ENCODE data around the gene MEGF10.

MEGF10 gene

GRCh38 chr5:127331890-127332649 lies 41.5 kb downstream of the MEGF10 start:
- Histone ChIP-seq H3K27ac (ENCODE audit: low read depth, low read length) (no peak overlapping the region), H2AK5ac (ENCODE audit: low read length) (no peak overlapping the region), H3K4ac (ENCODE audit: low read depth, low read length) (no peak overlapping the region), H3K4me1 (ENCODE audit: control insufficient read depth, low read depth, low read length) (peaks cover 2% of the 10 kb centered on the region), H3K36me3 (ENCODE audit: control insufficient read depth, insufficient read depth, low read length) (no peaks in the 10 kb centered on the region), H3K79me2 (ENCODE audit: control insufficient read depth, insufficient read depth, low read length) (no peaks in the 10 kb centered on the region), H4K8ac (ENCODE audit: low read depth, low read length) (no peak overlapping the region), H3K56ac (ENCODE audit: low read length) (no peak overlapping the region), H2BK15ac (replicated peaks; ENCODE audit: low read depth) (no peak overlapping the region), H2BK5ac (ENCODE audit: low read length) (no peak overlapping the region), H3K27me3 (ENCODE audit: insufficient read depth, low read length, poor library complexity) (no peaks in the 10 kb centered on the region), H3K23ac (ENCODE audit: low read length) (no peak overlapping the region), H3K4me3 (ENCODE audit: low read length) (no peak overlapping the region), H3K4me2 (ENCODE audit: low read length) (no peak overlapping the region), H3K9ac (ENCODE audit: low read length) (no peak overlapping the region), H2BK120ac (ENCODE audit: low read depth, low read length) (no peak overlapping the region), H4K5ac (ENCODE audit: low read length) (no peak overlapping the region), H3K79me1 (ENCODE audit: low read length) (no peaks in the 10 kb centered on the region), H3K18ac (ENCODE audit: low read length) (no peak overlapping the region)
- no CpG with 5 or more reads among the region's 3 CpGs for WGBS (ENCODE audit: extremely low coverage, insufficient coverage, low lambda C conversion rate)
- peak; percentile 52 for DNase-seq

GRCh38 chr5:127333483-127333882 lies 42.9 kb downstream of the MEGF10 start:
- no peak overlapping the region for H2BK5ac ChIP-seq (ENCODE audit: low read length)
- no peak overlapping the region for H4K8ac ChIP-seq (ENCODE audit: low read depth, low read length)
- no peak overlapping the region for H3K4me2 ChIP-seq (ENCODE audit: low read length)
- H3K27ac ChIP-seq (ENCODE audit: low read depth, low read length): no peak overlapping the region
- H3K56ac ChIP-seq (ENCODE audit: low read length): no peak overlapping the region
- H4K5ac ChIP-seq (ENCODE audit: low read length): no peak overlapping the region
- no peak overlapping the region for H2BK15ac ChIP-seq (replicated peaks; ENCODE audit: low read depth)
- no peak overlapping the region for H3K23ac ChIP-seq (ENCODE audit: low read length)
- H3K18ac ChIP-seq (ENCODE audit: low read length): peak overlapping the region; percentile 60
- no CpG with 5 or more reads among the region's 3 CpGs for WGBS (ENCODE audit: extremely low coverage, insufficient coverage, low lambda C conversion rate)
- H2BK120ac ChIP-seq (ENCODE audit: low read depth, low read length): no peak overlapping the region
- no peaks in the 10 kb centered on the region for H3K79me1 ChIP-seq (ENCODE audit: low read length)
- H2AK5ac ChIP-seq (ENCODE audit: low read length): no peak overlapping the region
- H3K27me3 ChIP-seq (ENCODE audit: insufficient read depth, low read length, poor library complexity): no peaks in the 10 kb centered on the region
- H3K4me3 ChIP-seq (ENCODE audit: low read length): no peak overlapping the region
- H3K4ac ChIP-seq (ENCODE audit: low read depth, low read length): no peak overlapping the region
- H3K79me2 ChIP-seq (ENCODE audit: control insufficient read depth, insufficient read depth, low read length): no peaks in the 10 kb centered on the region
- H3K9ac ChIP-seq (ENCODE audit: low read length): no peak overlapping the region
- H3K36me3 ChIP-seq (ENCODE audit: control insufficient read depth, insufficient read depth, low read length): no peaks in the 10 kb centered on the region
- H3K4me1 ChIP-seq (ENCODE audit: control insufficient read depth, low read depth, low read length): peaks cover 2% of the 10 kb centered on the region
- DNase-seq: no peak

DNA sequence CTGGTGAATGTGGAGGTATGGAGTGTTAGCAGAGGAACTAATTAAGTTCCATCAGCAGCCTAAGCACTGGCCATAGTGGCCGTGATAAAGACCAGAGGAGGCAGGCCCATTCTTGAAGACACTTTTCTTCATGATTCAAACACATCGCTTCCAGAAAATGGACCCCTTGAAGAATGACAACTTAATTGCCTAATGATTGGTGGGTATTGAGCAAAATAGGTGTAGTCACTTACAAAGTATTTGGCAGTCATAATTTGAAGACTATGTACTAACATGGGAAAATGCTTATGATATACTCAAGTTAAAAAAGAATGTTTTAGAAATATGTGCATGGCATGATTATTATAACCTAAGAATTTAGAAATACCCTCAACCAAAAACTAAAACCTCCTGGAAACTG lies 44.8 kb downstream of the MEGF10 start:
- no peak for DNase-seq
- H3K4me3 ChIP-seq (ENCODE audit: low read length): no peak overlapping the region
- WGBS (ENCODE audit: extremely low coverage, insufficient coverage, low lambda C conversion rate): no CpG with 5 or more reads among the region's 2 CpGs

GRCh38 chr5:127337876-127338275 lies 47.3 kb downstream of the MEGF10 start:
- Histone ChIP-seq H3K23ac (ENCODE audit: low read length) (no peak overlapping the region), H3K4me1 (ENCODE audit: control insufficient read depth, low read depth, low read length) (peaks cover 7% of the 10 kb centered on the region), H3K9ac (ENCODE audit: low read length) (no peak overlapping the region), H3K27me3 (ENCODE audit: insufficient read depth, low read length, poor library complexity) (no peaks in the 10 kb centered on the region), H2BK5ac (ENCODE audit: low read length) (no peak overlapping the region), H2BK120ac (ENCODE audit: low read depth, low read length) (no peak overlapping the region), H3K18ac (ENCODE audit: low read length) (no peak overlapping the region), H2BK15ac (replicated peaks; ENCODE audit: low read depth) (no peak overlapping the region), H3K79me2 (ENCODE audit: control insufficient read depth, insufficient read depth, low read length) (no peaks in the 10 kb centered on the region), H4K5ac (ENCODE audit: low read length) (no peak overlapping the region), H3K4ac (ENCODE audit: low read depth, low read length) (no peak overlapping the region), H3K27ac (ENCODE audit: low read depth, low read length) (no peak overlapping the region), H3K4me2 (ENCODE audit: low read length) (no peak overlapping the region), H4K8ac (ENCODE audit: low read depth, low read length) (no peak overlapping the region), H3K79me1 (ENCODE audit: low read length) (no peaks in the 10 kb centered on the region), H3K4me3 (ENCODE audit: low read length) (no peak overlapping the region), H3K36me3 (ENCODE audit: control insufficient read depth, insufficient read depth, low read length) (no peaks in the 10 kb centered on the region), H3K56ac (ENCODE audit: low read length) (no peak overlapping the region), H2AK5ac (ENCODE audit: low read length) (no peak overlapping the region)
- no CpG with 5 or more reads among the region's 1 CpG for WGBS (ENCODE audit: extremely low coverage, insufficient coverage, low lambda C conversion rate)
- no peak for DNase-seq

More for the DNA sequence above, 44.8 kb downstream of the MEGF10 start:
- Histone ChIP-seq H2BK5ac (ENCODE audit: low read length) (peak overlapping the region; percentile 39), H3K36me3 (ENCODE audit: control insufficient read depth, insufficient read depth, low read length) (no peaks in the 10 kb centered on the region), H2BK15ac (replicated peaks; ENCODE audit: low read depth) (no peak overlapping the region), H3K27me3 (ENCODE audit: insufficient read depth, low read length, poor library complexity) (no peaks in the 10 kb centered on the region), H3K79me2 (ENCODE audit: control insufficient read depth, insufficient read depth, low read length) (no peaks in the 10 kb centered on the region), H3K27ac (ENCODE audit: low read depth, low read length) (no peak overlapping the region), H4K5ac (ENCODE audit: low read length) (no peak overlapping the region), H3K4ac (ENCODE audit: low read depth, low read length) (no peak overlapping the region), H2BK120ac (ENCODE audit: low read depth, low read length) (no peak overlapping the region), H3K4me2 (ENCODE audit: low read length) (no peak overlapping the region), H3K23ac (ENCODE audit: low read length) (no peak overlapping the region), H3K4me1 (ENCODE audit: control insufficient read depth, low read depth, low read length) (peaks cover 2% of the 10 kb centered on the region), H3K9ac (ENCODE audit: low read length) (no peak overlapping the region), H2AK5ac (ENCODE audit: low read length) (no peak overlapping the region), H4K8ac (ENCODE audit: low read depth, low read length) (no peak overlapping the region), H3K18ac (ENCODE audit: low read length) (no peak overlapping the region), H3K56ac (ENCODE audit: low read length) (peak overlapping the region; percentile 3), H3K79me1 (ENCODE audit: low read length) (no peaks in the 10 kb centered on the region)

- H3K27ac ChIP-seq (ENCODE audit: low read depth, low read length): no peak overlapping the region
- WGBS (ENCODE audit: extremely low coverage, insufficient coverage, low lambda C conversion rate): 100% methylated on average over 1 of the region's 1 CpG
- H2BK15ac ChIP-seq (replicated peaks; ENCODE audit: low read depth): no peak overlapping the region
- H3K36me3 ChIP-seq (ENCODE audit: control insufficient read depth, insufficient read depth, low read length): no peaks in the 10 kb centered on the region
- H2BK5ac ChIP-seq (ENCODE audit: low read length): no peak overlapping the region
- no peak overlapping the region for H2AK5ac ChIP-seq (ENCODE audit: low read length)
- no peak overlapping the region for H3K4ac ChIP-seq (ENCODE audit: low read depth, low read length)
- no peak overlapping the region for H3K23ac ChIP-seq (ENCODE audit: low read length)
- H3K4me1 ChIP-seq (ENCODE audit: control insufficient read depth, low read depth, low read length): peaks cover 9% of the 10 kb centered on the region
- no peak overlapping the region for H4K8ac ChIP-seq (ENCODE audit: low read depth, low read length)
- no peak overlapping the region for H3K4me3 ChIP-seq (ENCODE audit: low read length)
- H3K4me2 ChIP-seq (ENCODE audit: low read length): no peak overlapping the region
- H3K27me3 ChIP-seq (ENCODE audit: insufficient read depth, low read length, poor library complexity): no peaks in the 10 kb centered on the region
- H3K79me1 ChIP-seq (ENCODE audit: low read length): no peaks in the 10 kb centered on the region
- H3K56ac ChIP-seq (ENCODE audit: low read length): no peak overlapping the region
- H2BK120ac ChIP-seq (ENCODE audit: low read depth, low read length): no peak overlapping the region
- H4K5ac ChIP-seq (ENCODE audit: low read length): no peak overlapping the region
- no peak overlapping the region for H3K9ac ChIP-seq (ENCODE audit: low read length)
- no peaks in the 10 kb centered on the region for H3K79me2 ChIP-seq (ENCODE audit: control insufficient read depth, insufficient read depth, low read length)
- no peak overlapping the region for H3K18ac ChIP-seq (ENCODE audit: low read length)
- no peak for DNase-seq
Measured at GRCh38 chr5:127338501-127338900, 47.9 kb downstream of the MEGF10 start.

DNA sequence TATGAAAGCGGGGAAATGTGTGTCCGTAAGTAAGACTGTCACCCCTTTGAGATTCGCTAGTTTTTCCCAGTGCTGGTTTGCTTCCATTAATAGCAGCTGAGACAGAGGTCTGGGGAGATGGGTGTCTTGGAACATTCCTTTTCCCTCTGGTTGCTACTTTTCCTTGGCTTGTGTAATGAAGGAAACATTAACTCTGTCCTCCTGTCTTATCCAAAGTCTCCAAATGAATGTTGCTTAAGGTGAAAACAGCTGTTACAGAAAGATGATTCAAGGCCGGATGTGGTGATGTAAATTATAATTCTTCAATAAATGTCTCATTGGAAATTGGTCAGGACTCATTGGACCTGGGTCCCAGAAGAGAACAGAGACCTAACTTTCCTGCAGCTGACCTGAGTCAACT lies 50.0 kb downstream of the MEGF10 start:
- H2BK5ac ChIP-seq (ENCODE audit: low read length): no peak overlapping the region
- no peak overlapping the region for H2AK5ac ChIP-seq (ENCODE audit: low read length)
- H2BK120ac ChIP-seq (ENCODE audit: low read depth, low read length): no peak overlapping the region
- DNase-seq: no peak
- H4K8ac ChIP-seq (ENCODE audit: low read depth, low read length): no peak overlapping the region
- no peak overlapping the region for H3K18ac ChIP-seq (ENCODE audit: low read length)
- H3K9ac ChIP-seq (ENCODE audit: low read length): no peak overlapping the region
- no peaks in the 10 kb centered on the region for H3K79me1 ChIP-seq (ENCODE audit: low read length)
- WGBS (ENCODE audit: extremely low coverage, insufficient coverage, low lambda C conversion rate): no CpG with 5 or more reads among the region's 4 CpGs
- H3K4me1 ChIP-seq (ENCODE audit: control insufficient read depth, low read depth, low read length): peaks cover 6% of the 10 kb centered on the region
- no peak overlapping the region for H3K23ac ChIP-seq (ENCODE audit: low read length)
- no peak overlapping the region for H3K4ac ChIP-seq (ENCODE audit: low read depth, low read length)
- H2BK15ac ChIP-seq (replicated peaks; ENCODE audit: low read depth): no peak overlapping the region
- H3K27me3 ChIP-seq (ENCODE audit: insufficient read depth, low read length, poor library complexity): no peaks in the 10 kb centered on the region
- no peaks in the 10 kb centered on the region for H3K36me3 ChIP-seq (ENCODE audit: control insufficient read depth, insufficient read depth, low read length)
- H3K4me3 ChIP-seq (ENCODE audit: low read length): no peak overlapping the region
- H3K4me2 ChIP-seq (ENCODE audit: low read length): no peak overlapping the region
- H3K27ac ChIP-seq (ENCODE audit: low read depth, low read length): no peak overlapping the region
- no peak overlapping the region for H4K5ac ChIP-seq (ENCODE audit: low read length)
- no peak overlapping the region for H3K56ac ChIP-seq (ENCODE audit: low read length)
- no peaks in the 10 kb centered on the region for H3K79me2 ChIP-seq (ENCODE audit: control insufficient read depth, insufficient read depth, low read length)

Data from mesendoderm (in vitro differentiated cells).